GM23338 (cell line): ENCODE data around the gene KIAA1671.

Source experiments
- CTCF ChIP-seq, 2 experiments: fragments of 200-600 bp in 1 of 2; sonication (generic) in 1 of 2; conservative IDR thresholded peaks; 2 replicates each; pipeline versions ENCODE4 v1.5.1 to v1.6.1; 2016 to 2017; ENCODE audit warnings: antibody characterized with exemption in 2 of 2, low read depth in 2 of 2, mild to moderate bottlenecking in 2 of 2, moderate library complexity in 1 of 2
- EZH2 ChIP-seq: fragments of 200-600 bp; sonication (generic); IDR thresholded peaks from one replicate; pipeline ENCODE4 v1.8.0; 2017; ENCODE audit warnings: antibody characterized with exemption, mild to moderate bottlenecking, low read depth; ENCODE audit not compliant: unreplicated experiment
- POLR2AphosphoS5 ChIP-seq: IDR thresholded peaks from 2 replicates; pipeline ENCODE4 v1.6.1; 2016; ENCODE audit warnings: antibody characterized with exemption, low read depth
- STAT1 ChIP-seq: IDR thresholded peaks from one replicate; pipeline ENCODE4 v1.6.1; 2016; ENCODE audit warnings: antibody characterized with exemption; ENCODE audit not compliant: unreplicated experiment
- TF ChIP-seq, protein P1 (sequence below): IDR thresholded peaks from one replicate; pipeline ENCODE4 v1.6.1; 2018; ENCODE audit warnings: antibody characterized with exemption; ENCODE audit not compliant: unreplicated experiment
- TF ChIP-seq, protein P2 (sequence below): fragments of 250-450 bp; sonication (Bioruptor Pico); IDR thresholded peaks from 2 replicates; pipeline ENCODE4 v1.5.0; 2020; ENCODE audit warnings: mild to moderate bottlenecking, moderate library complexity

- TF ChIP-seq POLR2AphosphoS5 (no peak), CTCF (conservative IDR thresholded peaks at IDR 0.05; ENCODE audit: low read depth in 2 of 2) (peak; percentile 64 to 96), EZH2 (no peak), STAT1 (no peak)
- TF ChIP-seq, protein P1, sequence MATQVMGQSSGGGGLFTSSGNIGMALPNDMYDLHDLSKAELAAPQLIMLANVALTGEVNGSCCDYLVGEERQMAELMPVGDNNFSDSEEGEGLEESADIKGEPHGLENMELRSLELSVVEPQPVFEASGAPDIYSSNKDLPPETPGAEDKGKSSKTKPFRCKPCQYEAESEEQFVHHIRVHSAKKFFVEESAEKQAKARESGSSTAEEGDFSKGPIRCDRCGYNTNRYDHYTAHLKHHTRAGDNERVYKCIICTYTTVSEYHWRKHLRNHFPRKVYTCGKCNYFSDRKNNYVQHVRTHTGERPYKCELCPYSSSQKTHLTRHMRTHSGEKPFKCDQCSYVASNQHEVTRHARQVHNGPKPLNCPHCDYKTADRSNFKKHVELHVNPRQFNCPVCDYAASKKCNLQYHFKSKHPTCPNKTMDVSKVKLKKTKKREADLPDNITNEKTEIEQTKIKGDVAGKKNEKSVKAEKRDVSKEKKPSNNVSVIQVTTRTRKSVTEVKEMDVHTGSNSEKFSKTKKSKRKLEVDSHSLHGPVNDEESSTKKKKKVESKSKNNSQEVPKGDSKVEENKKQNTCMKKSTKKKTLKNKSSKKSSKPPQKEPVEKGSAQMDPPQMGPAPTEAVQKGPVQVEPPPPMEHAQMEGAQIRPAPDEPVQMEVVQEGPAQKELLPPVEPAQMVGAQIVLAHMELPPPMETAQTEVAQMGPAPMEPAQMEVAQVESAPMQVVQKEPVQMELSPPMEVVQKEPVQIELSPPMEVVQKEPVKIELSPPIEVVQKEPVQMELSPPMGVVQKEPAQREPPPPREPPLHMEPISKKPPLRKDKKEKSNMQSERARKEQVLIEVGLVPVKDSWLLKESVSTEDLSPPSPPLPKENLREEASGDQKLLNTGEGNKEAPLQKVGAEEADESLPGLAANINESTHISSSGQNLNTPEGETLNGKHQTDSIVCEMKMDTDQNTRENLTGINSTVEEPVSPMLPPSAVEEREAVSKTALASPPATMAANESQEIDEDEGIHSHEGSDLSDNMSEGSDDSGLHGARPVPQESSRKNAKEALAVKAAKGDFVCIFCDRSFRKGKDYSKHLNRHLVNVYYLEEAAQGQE, result no peak
- TF ChIP-seq, protein P2, sequence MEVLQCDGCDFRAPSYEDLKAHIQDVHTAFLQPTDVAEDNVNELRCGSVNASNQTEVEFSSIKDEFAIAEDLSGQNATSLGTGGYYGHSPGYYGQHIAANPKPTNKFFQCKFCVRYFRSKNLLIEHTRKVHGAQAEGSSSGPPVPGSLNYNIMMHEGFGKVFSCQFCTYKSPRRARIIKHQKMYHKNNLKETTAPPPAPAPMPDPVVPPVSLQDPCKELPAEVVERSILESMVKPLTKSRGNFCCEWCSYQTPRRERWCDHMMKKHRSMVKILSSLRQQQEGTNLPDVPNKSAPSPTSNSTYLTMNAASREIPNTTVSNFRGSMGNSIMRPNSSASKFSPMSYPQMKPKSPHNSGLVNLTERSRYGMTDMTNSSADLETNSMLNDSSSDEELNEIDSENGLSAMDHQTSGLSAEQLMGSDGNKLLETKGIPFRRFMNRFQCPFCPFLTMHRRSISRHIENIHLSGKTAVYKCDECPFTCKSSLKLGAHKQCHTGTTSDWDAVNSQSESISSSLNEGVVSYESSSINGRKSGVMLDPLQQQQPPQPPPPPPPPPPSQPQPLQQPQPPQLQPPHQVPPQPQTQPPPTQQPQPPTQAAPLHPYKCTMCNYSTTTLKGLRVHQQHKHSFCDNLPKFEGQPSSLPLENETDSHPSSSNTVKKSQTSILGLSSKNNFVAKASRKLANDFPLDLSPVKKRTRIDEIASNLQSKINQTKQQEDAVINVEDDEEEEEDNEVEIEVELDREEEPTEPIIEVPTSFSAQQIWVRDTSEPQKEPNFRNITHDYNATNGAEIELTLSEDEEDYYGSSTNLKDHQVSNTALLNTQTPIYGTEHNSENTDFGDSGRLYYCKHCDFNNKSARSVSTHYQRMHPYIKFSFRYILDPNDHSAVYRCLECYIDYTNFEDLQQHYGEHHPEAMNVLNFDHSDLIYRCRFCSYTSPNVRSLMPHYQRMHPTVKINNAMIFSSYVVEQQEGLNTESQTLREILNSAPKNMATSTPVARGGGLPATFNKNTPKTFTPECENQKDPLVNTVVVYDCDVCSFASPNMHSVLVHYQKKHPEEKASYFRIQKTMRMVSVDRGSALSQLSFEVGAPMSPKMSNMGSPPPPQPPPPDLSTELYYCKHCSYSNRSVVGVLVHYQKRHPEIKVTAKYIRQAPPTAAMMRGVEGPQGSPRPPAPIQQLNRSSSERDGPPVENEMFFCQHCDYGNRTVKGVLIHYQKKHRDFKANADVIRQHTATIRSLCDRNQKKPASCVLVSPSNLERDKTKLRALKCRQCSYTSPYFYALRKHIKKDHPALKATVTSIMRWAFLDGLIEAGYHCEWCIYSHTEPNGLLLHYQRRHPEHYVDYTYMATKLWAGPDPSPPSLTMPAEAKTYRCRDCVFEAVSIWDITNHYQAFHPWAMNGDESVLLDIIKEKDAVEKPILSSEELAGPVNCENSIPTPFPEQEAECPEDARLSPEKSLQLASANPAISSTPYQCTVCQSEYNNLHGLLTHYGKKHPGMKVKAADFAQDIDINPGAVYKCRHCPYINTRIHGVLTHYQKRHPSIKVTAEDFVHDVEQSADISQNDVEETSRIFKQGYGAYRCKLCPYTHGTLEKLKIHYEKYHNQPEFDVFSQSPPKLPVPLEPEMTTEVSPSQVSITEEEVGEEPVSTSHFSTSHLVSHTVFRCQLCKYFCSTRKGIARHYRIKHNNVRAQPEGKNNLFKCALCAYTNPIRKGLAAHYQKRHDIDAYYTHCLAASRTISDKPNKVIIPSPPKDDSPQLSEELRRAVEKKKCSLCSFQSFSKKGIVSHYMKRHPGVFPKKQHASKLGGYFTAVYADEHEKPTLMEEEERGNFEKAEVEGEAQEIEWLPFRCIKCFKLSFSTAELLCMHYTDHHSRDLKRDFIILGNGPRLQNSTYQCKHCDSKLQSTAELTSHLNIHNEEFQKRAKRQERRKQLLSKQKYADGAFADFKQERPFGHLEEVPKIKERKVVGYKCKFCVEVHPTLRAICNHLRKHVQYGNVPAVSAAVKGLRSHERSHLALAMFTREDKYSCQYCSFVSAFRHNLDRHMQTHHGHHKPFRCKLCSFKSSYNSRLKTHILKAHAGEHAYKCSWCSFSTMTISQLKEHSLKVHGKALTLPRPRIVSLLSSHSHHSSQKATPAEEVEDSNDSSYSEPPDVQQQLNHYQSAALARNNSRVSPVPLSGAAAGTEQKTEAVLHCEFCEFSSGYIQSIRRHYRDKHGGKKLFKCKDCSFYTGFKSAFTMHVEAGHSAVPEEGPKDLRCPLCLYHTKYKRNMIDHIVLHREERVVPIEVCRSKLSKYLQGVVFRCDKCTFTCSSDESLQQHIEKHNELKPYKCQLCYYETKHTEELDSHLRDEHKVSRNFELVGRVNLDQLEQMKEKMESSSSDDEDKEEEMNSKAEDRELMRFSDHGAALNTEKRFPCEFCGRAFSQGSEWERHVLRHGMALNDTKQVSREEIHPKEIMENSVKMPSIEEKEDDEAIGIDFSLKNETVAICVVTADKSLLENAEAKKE (CRISPR knock-in tag), result no peak
Observed at GRCh38 chr22:25027959-25028840, 75.7 kb downstream of the KIAA1671 start.
